Type B pancreatic cell (in vitro differentiated cells): ENCODE measurements around the gene INPP4A. TPM values are rescaled to one million over a fixed set of nuclear protein-coding genes. Genes with fewer than 3 reads are reported as not detected.

Experiments used
- DNase-seq: peaks from one replicate; pipeline ENCODE4 v3.0.0; 2021; ENCODE audit warnings: mixed read lengths; ENCODE audit not compliant: unreplicated experiment; ENCODE audit errors: extremely low spot score
- H3K27ac Mint-ChIP-seq: 2 replicates; pipeline ENCODE4 v1.8.0; 2021; ENCODE audit warnings: mild to moderate bottlenecking, mixed read lengths
- H3K27me3 Mint-ChIP-seq: 2 replicates; pipeline ENCODE4 v1.8.0; 2021; ENCODE audit warnings: mixed read lengths
- H3K36me3 Mint-ChIP-seq: 2 replicates; pipeline ENCODE4 v1.8.0; 2021; ENCODE audit warnings: mixed read lengths
- H3K4me1 Mint-ChIP-seq: one replicate; pipeline ENCODE4 v1.8.0; 2021; ENCODE audit warnings: mixed read lengths; ENCODE audit not compliant: unreplicated experiment
- H3K4me3 Mint-ChIP-seq: 2 replicates; pipeline ENCODE4 v1.8.0; 2021; ENCODE audit warnings: mild to moderate bottlenecking, mixed read lengths
- H3K9me3 Mint-ChIP-seq: 2 replicates; pipeline ENCODE4 v1.8.0; 2021; ENCODE audit warnings: mixed read lengths
- CTCF ChIP-seq: fragments of 200-600 bp; sonication (generic); conservative IDR thresholded peaks from 2 replicates; pipeline ENCODE4 v1.5.0; 2021; ENCODE audit warnings: antibody characterized with exemption, mild to moderate bottlenecking
- total RNA-seq: library from RNA; stranded (reverse); gene quantifications from 2 replicates; pipeline ENCODE4 v1.2.1, GENCODE V29; 2021; ENCODE audit warnings: low replicate concordance

INPP4A gene
- total RNA-seq, 1 donor from 2014 or later, result 37.6 TPM

- Mint-ChIP-seq H3K36me3 (peaks cover 7% of the 10 kb centered on the region), H3K4me3 (no peak overlapping the region), H3K4me1 (peaks cover 27% of the 10 kb centered on the region), H3K27me3 (no peaks in the 10 kb centered on the region), H3K9me3 (no peaks in the 10 kb centered on the region), H3K27ac (no peak overlapping the region)
- peak; percentile 20 for DNase-seq
- no peak for TF ChIP-seq CTCF
These were observed 68.0 kb downstream of the INPP4A start for GRCh38 chr2:98512699-98513098.

DNA sequence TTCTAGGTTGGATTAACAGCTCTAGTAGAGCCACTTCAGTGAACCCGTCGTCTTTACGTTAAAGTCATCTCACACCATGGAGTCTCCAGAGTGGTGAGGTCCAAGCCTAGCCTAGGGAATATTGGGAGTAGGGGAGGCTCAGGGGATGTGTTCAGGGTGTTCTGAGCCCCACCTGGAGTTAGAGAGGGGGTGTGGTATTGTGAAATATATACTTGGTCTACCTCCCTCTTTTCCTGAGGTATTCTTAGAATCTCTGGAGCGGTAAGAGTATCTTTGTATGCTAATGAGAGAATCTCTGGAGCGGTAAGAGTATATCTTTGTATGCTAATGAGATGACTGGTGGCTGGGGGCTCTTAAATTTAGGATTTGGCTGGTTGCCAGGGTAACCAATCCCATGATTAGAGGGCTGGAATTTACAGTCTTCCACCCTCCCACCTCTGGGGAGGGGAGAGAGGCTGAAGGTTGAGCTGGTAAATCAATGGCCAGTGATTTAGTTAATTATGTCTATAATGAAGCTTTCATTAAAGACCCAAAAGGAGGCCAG, 69.5 kb downstream of the INPP4A start:
- Mint-ChIP-seq H3K4me1 (peaks cover 29% of the 10 kb centered on the region), H3K36me3 (peaks cover 9% of the 10 kb centered on the region), H3K27ac (no peak overlapping the region), H3K27me3 (no peaks in the 10 kb centered on the region), H3K9me3 (no peaks in the 10 kb centered on the region), H3K4me3 (no peak overlapping the region)
- no peak for TF ChIP-seq CTCF
- DNase-seq, result no peak

GRCh38 chr2:98514879-98515249, 70.2 kb downstream of the INPP4A start:
- Mint-ChIP-seq H3K9me3 (no peaks in the 10 kb centered on the region), H3K27me3 (no peaks in the 10 kb centered on the region), H3K27ac (no peak overlapping the region), H3K4me3 (no peak overlapping the region), H3K36me3 (peaks cover 8% of the 10 kb centered on the region), H3K4me1 (peaks cover 31% of the 10 kb centered on the region)
- no peak for DNase-seq
- TF ChIP-seq CTCF, result no peak

DNA sequence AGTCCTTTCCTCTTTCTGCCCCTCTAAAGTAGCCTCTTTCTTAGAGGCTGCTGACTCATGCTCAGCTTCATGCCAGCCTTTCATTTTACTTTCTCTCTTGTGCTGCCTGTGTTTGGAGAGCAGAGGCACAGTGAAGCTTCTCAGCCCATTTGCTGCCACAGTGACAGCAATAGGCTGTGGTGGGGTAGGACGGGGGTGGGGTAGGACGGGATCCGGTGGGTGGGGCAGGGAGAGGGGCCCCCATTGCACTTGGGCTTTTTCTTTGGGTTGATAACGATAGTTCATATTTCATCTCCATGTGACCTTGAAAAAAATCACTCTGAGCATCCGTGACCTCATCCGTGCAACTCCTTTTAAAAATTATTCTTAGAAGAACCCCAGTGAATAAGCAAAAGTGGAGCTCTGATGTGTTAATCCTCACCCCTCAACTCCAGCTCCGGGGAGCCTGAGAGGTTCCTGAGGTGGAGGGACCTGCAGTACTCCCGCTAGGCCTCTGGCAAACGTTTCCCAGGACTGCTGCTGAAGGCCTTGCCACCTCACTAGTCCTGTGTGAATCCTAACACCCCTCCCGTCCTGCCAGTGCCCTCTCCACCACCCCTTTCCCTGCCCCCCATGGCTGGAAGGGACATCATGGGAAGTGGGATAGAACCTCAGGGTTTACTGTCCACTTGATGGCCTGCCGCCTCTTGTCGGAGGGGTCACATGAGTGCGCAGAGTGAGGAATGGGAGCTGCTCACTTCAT, 70.8 kb downstream of the INPP4A start:
- peaks cover 31% of the 10 kb centered on the region for H3K4me1 Mint-ChIP-seq
- H3K9me3 Mint-ChIP-seq, result no peaks in the 10 kb centered on the region
- TF ChIP-seq CTCF, result no peak
- H3K27me3 Mint-ChIP-seq, result no peaks in the 10 kb centered on the region
- DNase-seq, result peak; percentile 62
- no peak overlapping the region for H3K27ac Mint-ChIP-seq
- no peak overlapping the region for H3K4me3 Mint-ChIP-seq
- H3K36me3 Mint-ChIP-seq, result peaks cover 5% of the 10 kb centered on the region

- no peak for TF ChIP-seq CTCF
- peak; percentile 6 for DNase-seq
- H3K27me3 Mint-ChIP-seq, result no peaks in the 10 kb centered on the region
- H3K36me3 Mint-ChIP-seq, result peaks cover 5% of the 10 kb centered on the region
- H3K4me3 Mint-ChIP-seq, result no peak overlapping the region
- H3K9me3 Mint-ChIP-seq, result no peaks in the 10 kb centered on the region
- peaks cover 31% of the 10 kb centered on the region for H3K4me1 Mint-ChIP-seq
- no peak overlapping the region for H3K27ac Mint-ChIP-seq
These were observed 71.9 kb downstream of the INPP4A start for GRCh38 chr2:98516571-98516970.
